NT2/D1 (cell line): ENCODE data around the gene SLC38A10.

ENCODE experiments used
- YY1 ChIP-seq: IDR thresholded peaks from 2 replicates; pipeline ENCODE4 v1.6.1; 2011; ENCODE audit not compliant: insufficient read length, insufficient read depth
- ZNF274 ChIP-seq: IDR thresholded peaks from 2 replicates; pipeline ENCODE4 v1.6.1; 2011; ENCODE audit warnings: mild to moderate bottlenecking, low read depth, low read length

DNA sequence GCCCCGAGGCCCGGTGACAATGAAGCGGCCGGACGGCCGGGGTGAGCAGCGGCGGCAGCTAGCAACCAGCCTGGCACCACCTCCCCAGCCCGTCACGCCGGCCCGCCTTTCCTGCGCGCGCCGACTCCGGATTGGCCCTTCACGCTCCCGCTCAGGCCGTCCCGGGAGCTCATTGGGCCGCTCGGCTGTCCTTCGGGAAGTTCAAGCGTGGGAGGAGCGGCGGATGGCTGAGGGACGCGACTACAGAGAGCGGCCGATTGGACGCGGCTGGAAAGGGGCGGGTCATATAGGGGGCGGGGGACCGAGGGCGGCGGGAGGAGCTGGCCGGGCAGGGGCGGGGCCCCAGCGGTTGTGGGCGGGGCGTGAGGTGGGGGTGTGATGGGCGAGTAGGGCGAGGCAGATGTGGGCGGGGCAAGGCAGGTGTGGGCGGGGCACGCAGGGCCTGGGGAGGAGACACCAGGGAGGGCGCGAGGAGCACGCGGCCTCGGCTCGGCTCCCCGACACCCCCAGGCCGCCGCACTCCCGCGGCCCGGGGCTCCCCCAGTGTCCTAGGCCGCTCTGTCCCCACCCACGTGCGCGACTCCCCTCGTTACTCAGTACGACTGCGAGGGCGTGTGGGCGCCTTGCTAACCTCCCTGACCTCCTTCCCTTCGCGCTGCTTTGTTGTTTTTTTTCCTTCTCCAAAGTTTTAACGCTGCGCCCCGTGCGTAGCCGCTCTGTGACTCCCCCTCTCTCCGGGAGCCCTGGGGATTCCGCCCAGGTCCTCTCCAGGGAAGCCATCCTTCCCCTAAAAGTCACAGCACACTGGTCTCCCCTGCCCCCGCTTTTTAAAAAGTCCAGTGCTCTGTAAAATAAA is 72.0 kb downstream of the SLC38A10 start, which contains the start of gene CEP131:
- TF ChIP-seq YY1, result no peak
- TF ChIP-seq ZNF274, result no peak
